GM21717 (cell line): ENCODE measurements around the gene PSMC5.
A peak's percentile ranks its signal among the peaks of the same experiment; 100 is the strongest.
"Not testable (repeated sequence)": the region's sequence is repeated elsewhere in the genome, so short reads cannot be mapped to it uniquely, and the experiment has no call there.

ENCODE experiments used
- ATAC-seq: cut with Tn5 transposase; IDR thresholded peaks from one replicate; pipeline ENCODE4 v1.9.1; 2021; ENCODE audit warnings: mild to moderate bottlenecking, moderate library complexity; ENCODE audit not compliant: unreplicated experiment

Gene PSMC5

DNA sequence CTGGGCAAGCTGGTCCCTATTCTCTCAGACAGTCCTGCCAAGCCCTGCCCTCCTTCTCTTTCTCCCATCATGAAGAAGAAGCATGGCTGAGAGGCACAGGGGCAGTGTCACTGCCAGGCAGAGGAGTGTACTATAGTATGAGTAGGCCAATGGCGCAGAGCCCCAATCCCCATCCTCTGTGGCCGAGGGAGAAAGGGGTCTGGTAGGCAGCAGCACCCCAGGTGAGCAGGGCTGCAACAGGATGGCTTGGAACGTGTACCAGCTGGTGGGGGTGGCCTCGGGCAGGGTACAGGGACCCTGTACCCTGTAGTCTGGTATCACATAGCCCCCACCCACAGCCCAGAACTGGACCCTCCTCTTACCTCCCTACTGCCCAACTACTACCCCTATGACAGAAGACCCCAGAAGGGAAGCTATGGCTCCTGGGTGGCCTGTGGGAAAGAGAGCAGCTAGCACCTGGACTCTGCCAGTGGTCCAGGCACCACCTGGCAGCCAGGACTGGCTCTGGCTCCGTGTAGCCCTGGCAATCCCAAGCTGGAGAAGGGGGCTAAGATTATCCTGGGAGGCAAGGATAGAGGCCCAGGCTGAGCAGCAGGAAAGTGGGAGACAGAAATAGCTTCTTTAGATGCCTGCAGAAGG lies 10.8 kb downstream of the PSMC5 start:
- no peak for ATAC-seq

DNA sequence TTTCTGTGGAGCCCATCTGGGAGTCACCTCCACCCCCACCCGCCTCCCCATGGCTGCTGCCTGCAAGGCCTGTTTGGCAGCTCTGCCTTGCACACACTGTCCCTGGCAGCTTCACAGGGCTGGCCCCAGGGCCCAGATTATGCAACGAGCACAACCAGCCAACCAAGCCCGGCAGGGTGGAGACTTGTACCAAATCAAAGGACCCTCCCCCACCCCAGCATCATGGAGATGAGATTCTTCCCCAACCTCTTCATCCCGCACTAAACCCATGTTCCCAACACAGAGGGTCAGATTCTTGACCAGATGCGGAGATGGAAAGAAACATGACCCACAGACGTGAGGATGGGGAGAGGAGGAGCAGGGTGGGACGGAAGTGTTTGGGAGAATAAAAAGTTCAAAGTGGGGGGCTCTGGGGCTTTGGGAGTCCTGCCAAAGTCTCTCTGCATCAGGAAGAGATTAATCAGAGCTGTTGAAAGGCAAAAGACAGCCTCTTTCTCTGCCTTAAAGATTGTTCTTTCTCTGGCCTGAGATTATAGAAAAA lies 11.5 kb downstream of the PSMC5 start:
- ATAC-seq: no peak

DNA sequence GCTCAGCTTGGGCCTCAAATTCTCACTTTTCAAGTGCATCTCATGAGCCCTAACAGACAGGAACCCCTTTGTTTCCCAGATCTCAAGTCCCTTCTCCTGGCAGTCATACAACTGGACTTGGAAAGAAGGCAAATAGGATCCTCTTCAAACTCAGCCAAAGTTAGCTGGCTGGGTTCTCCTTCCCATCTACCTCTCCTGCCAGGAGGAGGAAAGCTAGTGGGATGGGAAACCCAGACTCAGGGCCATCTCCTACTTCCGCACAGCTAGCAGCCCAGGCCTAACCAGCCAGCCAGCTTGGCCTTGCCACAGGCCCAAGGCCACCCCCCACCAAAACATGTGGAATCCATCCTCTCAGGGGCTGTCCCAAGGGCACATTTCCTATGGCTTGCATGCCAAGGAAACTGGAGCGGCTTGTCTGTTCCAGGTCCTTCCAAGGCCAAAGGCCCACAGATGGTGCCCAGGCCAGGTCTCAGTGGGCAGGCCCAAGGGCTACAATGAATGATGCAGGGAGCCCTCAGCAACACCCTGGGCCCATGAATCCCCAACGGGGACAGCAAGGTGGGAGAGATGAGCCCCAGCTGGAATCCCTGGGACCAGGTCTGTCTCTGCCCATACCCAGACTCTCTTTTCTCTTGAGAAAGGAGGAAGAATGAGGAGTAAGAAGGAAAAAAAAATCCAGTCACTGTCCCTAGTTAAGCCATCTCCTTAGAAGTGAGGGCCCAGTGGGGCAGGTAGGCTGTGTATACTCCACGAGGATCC lies 13.5 kb downstream of the PSMC5 start:
- ATAC-seq: no peak

DNA sequence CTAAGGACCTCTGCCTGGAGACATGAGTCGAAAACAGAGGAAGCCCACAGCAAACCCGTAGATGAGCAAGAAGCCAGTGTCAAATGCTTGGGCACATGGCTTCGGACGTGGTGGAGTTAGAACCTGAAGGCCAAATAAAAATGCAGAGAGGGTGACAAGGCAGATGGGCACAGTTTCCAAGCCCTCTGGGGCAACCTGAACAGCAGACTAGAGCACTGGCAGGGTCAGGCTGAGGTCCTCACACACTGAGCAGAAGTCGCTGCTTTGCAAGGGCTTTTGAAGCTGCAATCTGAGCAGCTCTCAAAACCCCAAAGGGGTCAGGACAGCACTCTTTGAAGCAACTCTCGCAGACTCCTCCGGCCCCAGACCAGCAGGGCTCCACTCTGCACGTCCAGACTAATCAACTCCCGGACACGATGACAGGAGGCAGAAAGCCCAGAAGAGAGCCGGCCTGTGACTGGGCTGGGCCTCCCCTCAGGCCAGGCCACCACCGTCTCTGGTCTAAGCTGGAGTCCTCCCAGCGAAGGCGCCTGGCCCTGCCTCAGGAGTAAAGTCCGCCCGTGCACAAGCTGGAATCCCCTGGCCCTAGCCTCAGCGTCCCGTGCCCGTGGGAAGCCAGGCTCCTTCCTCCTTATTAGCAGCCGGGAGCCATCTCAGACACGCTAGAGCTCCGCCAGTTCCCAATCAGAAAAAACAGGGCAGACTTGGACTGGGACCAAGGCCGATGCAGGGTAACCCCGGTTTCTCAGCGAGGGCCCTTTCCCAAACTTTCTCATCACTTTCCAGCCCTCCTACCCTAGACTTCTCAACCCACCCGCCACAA lies 14.3 kb downstream of the PSMC5 start:
- no peak for ATAC-seq

DNA sequence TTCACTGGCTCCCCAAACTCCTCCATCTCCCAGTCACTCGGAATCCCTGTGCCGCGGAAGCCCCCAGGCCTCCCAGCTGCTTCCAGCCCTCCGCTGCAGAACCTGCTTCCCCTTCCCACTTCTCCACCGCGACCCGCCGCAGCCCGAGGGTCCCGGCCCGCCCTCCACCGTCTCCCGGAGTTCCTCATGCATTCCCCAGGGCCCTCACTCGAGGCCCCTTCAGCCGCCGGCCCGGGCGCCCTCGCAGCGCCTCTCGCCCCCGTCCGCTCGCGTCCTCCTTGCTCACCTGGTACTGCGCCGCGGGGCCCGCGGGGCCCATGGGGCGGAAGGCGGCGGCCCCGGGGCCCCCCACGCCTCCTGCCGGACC lies 14.9 kb downstream of the PSMC5 start:
- peak; percentile 16 for ATAC-seq

DNA sequence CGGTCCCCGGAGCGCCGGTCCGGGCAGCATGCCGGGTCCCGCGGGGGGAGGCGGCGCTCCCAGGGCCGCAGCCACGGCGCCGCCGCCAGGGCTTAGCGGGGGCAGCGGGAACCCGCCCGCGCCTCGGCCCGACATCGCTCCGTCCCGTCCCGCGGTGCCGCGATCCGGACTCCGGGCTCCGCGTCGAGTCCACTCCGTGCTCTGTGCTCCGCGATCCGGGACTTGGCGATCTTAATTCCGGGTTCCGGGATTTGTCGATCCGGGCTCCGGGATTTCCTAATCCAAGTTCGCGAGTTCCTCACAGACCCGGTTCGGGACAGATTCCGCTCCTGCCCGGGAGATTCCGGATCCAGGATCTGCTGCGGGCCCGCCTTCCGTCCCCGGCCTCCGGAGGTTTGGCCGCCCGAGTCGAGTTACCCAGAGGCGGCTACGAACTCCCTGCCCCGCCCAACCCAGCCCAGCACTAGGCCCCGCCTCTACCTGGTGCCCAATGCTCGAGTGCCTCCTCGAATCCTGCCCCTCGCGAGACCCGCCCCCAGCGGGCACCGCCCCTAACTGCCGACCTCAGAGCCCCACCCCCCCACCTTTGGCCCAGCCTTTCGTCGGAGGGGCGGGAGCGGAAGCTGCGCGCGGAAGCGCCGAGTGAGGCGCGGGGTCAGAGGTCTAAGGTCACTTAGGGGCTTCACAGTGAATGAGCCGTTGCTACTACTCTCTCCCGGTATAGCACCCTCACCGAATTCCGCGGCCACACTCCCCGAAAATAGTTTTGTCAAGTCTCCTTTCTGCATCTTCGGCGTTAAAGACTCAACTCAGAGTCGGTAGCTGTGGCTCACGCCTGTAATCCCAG lies 15.5 kb downstream of the PSMC5 start, which contains the start of gene SMARCD2:
Gene SMARCD2 (minus strand): TSS at position 146 of the 847 bp plus-strand sequence. CDS start 11 bp downstream, at position 135.
- ATAC-seq: peak; percentile 74

DNA sequence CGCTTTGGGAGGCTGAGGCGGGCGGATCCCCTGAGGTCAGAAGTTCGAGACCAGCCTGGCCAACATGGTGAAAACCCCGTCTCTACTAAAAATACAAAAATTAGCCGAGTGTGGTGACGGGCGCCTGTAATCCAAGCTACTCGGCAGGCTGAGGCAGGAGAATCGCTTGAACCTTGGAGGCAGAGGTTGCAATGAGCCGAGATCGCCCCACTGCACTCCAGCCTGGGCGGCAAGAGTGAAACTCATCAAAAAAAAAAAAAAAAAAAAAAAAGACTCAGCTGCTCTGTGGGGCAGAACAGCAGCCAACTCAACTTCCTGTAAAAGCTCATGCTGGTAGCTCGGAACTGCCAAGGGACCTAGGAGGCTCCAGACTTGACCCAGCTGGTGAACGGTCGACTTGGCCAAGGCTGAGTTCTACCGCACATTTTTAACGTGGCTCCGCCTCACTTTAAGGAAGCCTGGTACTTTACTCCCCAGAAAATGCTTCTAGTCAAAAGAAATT lies 16.2 kb downstream of the PSMC5 start:
- ATAC-seq: not testable (repeated sequence)

DNA sequence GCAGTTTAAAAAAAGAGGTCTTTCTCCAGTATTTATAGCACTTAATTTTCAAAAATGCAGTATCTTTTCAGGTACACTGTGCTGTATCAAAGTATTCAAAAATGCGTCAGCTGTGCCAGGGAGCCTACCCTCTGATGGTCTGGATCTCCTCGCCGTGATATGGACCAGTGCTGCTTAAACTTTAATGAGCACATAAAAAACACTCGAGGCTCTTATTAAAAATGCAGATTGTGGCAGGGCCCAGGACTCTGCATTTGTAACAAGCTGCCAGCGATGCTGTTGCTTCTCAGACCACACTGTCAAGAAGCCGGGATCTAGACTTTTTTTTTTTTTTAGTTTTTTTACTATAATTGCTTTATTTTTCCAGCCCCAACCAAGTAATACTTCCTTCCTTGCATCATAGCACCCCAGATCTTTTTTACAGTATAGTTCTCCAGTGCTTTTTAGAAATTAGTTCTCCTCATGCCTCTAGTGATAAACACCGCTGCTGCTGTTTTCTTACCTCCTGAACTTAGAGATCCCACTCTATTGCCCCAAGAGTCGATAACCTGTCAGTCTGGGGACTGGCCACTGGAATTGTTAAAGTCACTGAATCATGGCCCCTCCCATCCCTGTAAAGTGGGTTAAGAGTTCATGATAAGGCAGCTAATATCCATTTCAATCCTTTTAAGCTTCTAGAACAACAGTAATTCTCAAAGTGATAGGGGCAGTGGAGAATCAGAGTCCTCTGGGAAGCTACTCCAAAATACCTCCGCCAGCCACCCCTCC lies 16.9 kb downstream of the PSMC5 start:
- ATAC-seq: no peak

DNA sequence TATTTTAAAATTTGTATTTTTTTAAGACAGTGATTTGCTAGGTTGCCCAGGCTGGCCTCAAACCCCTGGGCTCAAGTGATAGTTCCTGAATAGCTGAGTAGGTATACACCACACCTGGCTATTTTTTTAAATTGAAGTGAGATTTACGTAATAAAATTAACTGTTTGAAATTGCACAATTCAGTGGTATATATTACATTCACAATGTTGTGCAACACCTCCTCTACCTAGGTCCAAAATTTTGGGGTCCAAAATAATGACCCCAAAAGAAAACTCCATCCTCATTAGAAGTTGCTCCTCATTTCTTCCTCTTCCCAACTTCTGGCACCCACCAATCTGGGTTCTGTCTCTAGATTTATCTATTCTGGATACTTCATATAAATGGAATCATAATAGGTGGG lies 18.3 kb downstream of the PSMC5 start:
- ATAC-seq: no peak

DNA sequence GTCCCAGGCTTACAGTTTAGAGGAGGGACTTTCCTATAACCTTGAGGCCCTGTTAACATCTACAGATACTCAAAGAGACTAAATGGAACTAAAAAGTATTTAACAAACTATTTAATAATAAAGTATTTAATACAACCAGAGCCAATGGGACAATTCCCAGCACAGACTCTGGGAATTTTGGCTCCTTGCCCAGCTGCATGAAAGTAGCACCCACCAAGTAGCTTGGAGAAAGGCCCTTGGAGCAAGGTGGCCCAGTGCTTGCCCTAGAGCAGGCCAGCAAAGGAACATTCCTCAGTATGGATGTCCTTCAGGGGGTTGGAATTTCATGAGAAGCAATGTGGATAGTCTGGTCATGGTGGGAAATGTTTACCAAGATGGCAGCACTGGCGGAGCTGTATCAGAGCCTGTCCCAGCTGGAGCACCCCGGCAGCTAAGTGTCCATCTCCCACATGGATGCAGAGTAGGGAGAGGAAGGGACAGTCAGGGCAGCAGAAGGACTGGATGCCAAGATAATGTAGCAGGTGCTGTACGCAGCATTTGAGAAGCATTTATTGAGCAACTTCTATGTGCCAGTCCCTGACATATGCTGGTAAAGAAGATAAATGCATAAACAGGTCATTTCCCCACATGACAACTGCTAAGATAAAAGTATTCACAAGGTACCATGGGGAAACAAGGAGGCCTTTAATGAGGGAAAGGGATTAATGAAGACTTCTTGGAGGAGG lies 20.5 kb downstream of the PSMC5 start:
- no peak for ATAC-seq

DNA sequence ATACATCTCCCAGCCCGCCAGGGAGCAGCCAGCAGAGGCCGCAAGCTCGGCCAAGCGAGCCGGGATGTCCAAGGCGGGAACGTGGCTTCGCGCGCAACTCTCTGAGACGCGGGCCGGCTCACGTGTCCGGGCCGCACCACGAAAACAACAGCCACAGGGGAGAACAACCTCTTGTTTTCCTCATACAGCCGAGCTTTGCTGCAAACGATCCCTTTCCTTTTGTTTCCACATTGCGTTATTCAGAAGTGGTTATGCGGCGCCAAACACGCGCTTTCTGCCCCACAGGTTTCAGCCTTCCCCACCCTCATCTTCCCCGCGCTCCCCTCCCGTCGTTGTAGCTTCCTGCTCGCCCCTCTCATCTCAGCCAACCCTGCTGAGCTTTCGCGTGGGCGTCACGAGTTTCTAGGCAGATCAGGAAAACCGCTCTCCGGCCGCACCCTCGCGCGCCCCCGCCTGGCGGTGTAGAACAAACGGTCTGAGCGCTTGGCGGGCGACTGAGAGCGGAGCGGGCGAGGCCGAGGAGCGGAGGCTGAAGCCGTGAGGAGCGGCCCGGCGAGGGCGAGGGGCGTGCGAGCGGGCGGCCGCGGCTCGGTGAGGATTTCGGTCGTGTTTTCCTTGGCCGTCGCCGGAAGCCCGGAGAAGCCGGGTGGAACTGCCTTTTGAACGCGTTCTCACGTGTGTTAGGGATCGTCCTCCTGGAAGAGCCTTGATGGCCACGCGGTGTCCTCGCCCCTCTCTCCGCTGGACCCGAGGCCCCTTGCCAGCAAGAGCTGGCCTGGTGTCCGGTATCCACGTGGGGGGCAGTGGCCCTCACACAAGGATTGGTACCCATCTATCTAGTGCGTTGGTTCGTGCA lies 21.8 kb downstream of the PSMC5 start:
- peak; percentile 78 for ATAC-seq

DNA sequence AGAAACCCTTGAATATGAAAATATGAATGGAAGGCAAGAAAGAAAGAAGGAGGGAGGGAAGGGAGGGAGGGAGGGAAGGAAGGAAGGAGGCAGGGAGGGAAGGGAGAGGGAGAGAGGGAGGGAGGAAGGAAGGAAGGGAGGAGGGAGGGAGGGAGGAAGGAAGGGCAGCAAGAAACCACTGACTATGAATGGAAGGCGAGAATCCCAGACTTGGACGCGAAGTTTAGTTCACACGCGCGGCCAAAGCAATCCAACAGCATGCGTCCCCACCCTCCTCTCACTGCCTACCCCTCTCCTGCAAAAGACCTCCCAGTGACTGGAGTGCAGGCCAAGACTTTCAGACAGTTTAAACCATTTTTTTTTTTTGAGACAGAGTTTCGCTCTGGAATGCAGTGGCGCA lies 23.2 kb downstream of the PSMC5 start:
- no peak for ATAC-seq

DNA sequence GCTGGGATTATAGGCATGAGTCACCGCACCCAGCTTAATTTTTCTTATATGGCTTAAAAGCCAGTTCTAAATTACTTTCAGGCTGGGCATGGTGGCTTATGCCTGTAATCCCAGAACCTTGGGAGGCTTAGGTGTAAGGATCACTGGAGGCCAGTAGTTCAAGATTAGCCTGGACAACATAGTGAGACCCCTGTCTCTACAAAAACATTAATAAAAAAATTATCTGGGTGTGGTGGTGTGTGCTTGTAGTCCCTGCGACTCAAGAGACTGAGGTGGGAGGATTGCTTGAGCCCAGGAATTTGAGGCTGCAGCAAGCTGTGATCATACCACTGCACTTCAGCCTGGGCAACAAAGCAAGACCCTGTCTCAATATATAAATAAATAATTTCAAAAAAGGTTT lies 26.0 kb downstream of the PSMC5 start:
- no peak for ATAC-seq

DNA sequence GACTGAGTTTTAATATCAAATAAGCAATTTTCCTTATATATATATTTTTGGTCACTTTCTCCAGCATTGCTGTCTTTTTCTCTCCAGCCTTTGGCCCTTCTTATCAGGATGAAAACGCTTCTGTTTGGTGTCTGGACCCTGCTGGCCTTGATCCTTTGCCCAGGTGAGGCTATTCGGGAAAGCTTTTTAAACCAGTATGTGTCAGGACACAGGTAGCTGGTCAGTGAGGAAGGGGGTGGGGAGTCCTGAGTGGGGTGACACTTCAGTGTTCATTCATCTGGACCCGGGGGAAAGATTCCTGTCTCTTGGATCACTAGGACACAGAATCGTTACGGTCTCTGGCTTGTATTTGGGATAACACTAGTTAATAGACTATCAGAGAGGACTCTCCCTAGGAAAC lies 27.5 kb downstream of the PSMC5 start:
- ATAC-seq: no peak

DNA sequence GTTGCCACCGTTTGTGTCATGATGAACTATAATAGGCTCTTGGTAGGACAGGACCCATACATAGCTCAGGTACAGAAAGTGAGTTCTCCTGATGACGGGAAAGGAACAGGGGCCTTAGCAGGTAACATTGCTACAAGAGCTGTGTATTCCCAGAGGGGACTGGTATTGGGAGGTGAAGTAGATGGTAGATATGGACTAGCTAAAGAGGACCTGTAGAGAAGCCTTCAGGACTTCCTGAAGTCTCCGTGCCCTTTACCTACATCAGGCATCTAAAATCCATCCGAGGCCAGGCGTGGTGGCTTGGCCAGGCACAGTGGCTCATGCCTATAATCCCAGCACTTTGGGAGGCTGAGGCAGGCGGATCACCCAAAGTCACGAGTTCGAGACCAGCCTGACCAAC lies 28.0 kb downstream of the PSMC5 start:
- ATAC-seq: no peak

DNA sequence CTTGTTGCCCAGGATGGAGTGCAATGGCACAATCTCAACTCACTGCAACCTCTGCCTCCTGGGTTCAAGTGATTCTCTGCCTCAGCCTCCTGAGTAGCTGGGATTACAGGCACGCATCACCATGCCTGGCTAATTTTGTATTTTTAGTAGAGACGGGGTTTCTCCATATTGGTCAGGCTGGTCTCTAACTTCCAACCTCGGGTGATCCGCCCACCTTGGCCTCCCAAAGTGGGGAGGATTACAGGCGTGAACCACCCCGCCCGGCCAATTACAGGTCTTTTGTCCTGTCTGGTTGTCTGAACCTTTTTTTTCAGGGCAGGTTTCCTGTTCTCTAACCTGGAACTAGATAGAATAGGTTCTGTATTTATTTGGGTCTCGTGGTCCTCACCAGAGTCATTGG lies 29.2 kb downstream of the PSMC5 start:
- ATAC-seq: not testable (repeated sequence)

DNA sequence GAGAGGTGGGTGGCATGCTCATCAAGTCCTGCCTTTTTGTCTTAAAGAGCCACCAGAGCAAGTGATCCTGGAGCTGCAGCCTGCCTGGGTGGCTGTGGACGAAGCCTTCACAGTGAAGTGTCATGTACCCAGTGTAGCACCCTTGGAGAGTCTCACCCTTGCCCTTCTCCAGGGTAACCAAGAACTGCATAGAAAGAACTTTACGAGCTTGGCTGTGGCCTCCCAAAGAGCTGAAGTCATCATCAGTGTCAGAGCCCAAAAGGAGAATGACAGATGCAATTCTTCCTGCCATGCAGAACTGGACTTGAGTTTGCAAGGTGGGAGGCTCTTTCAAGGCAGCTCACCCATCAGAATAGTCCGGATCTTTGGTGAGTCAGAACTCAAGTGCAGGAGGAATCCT lies 32.0 kb downstream of the PSMC5 start:
- ATAC-seq: no peak

DNA sequence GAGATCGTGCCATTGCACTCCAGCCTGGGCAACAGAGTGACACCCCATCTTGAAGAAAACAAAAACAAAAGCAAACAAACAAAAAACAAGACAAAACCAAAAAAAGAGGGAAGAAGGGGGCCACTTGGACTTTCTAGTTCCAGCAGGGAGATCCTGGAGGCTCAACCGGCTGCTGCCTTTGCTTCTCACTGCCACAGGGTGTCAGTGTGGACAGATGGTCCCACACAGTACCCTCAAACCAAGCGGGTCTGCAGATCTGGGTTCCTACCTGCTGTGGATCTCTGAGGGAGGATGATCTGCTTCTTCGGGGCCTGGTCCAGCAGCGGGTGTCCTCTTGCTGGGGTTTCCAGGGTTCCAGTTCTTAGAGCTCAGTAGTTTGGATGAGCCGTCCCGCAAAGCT lies 39.4 kb downstream of the PSMC5 start:
- not testable (repeated sequence) for ATAC-seq
